OCI-LY1 (cell line): ENCODE measurements around the gene ZCCHC7.

Experiments
- CTCF ChIP-seq: fragments of 200-600 bp; sonication (generic), shearing (Covaris generic); IDR thresholded peaks from 2 replicates; pipeline ENCODE4 v1.5.1; 2017; ENCODE audit warnings: mild to moderate bottlenecking, antibody characterized with exemption, low read length, moderate library complexity, mixed read lengths
- EZH2 ChIP-seq: fragments of 200-600 bp; sonication (generic), shearing (Covaris generic); IDR thresholded peaks from 2 replicates; pipeline ENCODE4 v1.8.0; 2017; ENCODE audit warnings: borderline replicate concordance, mixed run types, mild to moderate bottlenecking, antibody characterized with exemption, low read length, moderate library complexity, mixed read lengths

DNA sequence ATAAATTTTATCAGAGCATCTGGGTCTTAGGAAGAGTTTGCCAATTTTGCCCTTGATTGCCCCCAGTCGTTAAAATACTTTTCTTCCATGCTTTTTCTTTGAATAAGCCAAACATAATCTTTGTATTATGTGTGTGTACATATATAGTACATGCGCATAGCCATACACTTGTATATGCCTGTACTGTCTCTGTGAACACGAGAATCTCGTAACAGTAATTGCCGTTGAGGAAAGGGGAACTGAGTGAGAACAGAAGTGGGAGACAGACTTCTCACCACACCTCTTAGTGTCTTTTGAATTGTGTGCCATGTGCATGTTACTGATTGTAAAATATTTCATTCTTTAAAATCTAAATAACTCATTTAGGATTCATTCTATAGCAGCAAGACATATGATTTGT, 222.5 kb downstream of the ZCCHC7 start:
- no peak for TF ChIP-seq CTCF
- no peak for TF ChIP-seq EZH2
